Cardiac muscle cell (in vitro differentiated cells and primary cell): Measurements from ENCODE around the gene PRKCB. TPM values are rescaled to one million over a fixed set of nuclear protein-coding genes. Genes with fewer than 3 reads are reported as not detected.

ENCODE experiments used
- DNase-seq, 2 donors: peaks; one replicate each; pipeline versions ENCODE4 v3.0.0 to v3.0.0-alpha.2; 2010 to 2017; ENCODE audit warnings: low read depth in 1 of 2, low spot score in 1 of 2
- H3K27ac ChIP-seq: fragments of 200-600 bp; sonication (generic); 2 replicates; pipeline ENCODE4 v1.5.1; 2016
- H3K27me3 ChIP-seq: fragments of 200-600 bp; sonication (generic); 2 replicates; pipeline ENCODE4 v1.6.0; 2016; ENCODE audit warnings: control low read depth
- H3K36me3 ChIP-seq: fragments of 200-600 bp; sonication (generic); 2 replicates; pipeline ENCODE4 v1.5.1; 2016; ENCODE audit warnings: control low read depth
- H3K4me1 ChIP-seq: fragments of 200-600 bp; sonication (generic); 2 replicates; pipeline ENCODE4 v1.8.1; 2017; ENCODE audit warnings: low read depth, mild to moderate bottlenecking, mixed run types
- H3K4me3 ChIP-seq: fragments of 200-600 bp; sonication (generic); 2 replicates; pipeline ENCODE4 v1.5.1; 2016; ENCODE audit warnings: mild to moderate bottlenecking
- H3K9me3 ChIP-seq: fragments of 200-600 bp; sonication (generic); 2 replicates; pipeline ENCODE4 v1.5.1; 2017; ENCODE audit warnings: low read depth, mild to moderate bottlenecking, control low read depth
- CTCF ChIP-seq: IDR thresholded peaks from 2 replicates; pipeline ENCODE4 v1.5.1; 2012; ENCODE audit warnings: low read depth, mild to moderate bottlenecking, low read length
- polyA plus RNA-seq: library from polyadenylated mRNA; unstranded; fragments of >200 nt; fragmentation: Nextera tagmentation; extraction: Ambion mirVana; gene quantifications from 2 replicates; pipeline ENCODE4 v1.2.1, GENCODE V29; 2016
- total RNA-seq: library from RNA; depleted of rRNA; stranded (reverse); fragments of >200 nt; gene quantifications from 2 replicates; pipeline ENCODE4 v1.2.3, GENCODE V29; 2016

The PRKCB gene
- total and polyA plus RNA-seq, 2 experiments from 2014 or later = 0.66 to 1.5 TPM

DNA sequence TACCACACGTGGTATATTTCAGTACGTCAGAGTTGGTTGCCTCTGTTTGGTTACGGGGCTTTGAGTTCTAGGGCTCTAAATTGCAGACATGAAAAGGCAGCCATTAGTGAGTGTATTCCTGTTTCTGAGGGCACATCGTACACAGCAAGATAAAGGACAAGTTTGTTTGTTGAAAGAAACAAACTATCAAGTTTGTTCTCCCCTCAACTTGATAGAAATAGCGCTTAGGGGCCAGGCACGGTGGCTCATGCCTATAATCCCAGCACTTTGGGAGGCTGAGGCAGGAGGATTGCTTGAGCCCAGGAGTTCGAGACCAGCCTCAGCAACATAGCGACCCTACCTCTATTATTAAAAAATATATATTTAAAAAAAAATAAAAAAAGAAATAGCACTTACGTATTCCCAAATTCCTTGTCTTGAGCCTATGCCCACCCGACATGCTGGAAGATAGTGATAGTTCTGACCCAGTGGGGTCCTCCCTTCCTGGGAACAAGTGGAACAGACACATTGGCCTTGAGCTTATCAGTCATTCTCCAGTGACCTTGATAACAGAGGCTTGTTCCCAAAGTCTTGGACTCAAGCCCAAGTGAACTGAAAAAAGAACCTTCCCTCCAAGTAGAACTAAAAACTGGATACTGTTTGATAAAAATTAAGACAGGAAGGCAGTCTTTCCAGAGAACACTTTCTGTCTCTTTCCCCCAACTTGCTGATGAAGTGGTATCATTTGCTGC, 280.4 kb downstream of the PRKCB start:
- Histone ChIP-seq H3K4me1 (peaks cover 15% of the 10 kb centered on the region), H3K36me3 (no peaks in the 10 kb centered on the region), H3K9me3 (no peaks in the 10 kb centered on the region), H3K4me3 (no peak overlapping the region), H3K27ac (peak overlapping the region; percentile 24), H3K27me3 (no peaks in the 10 kb centered on the region)
- TF ChIP-seq CTCF = no peak
- DNase-seq = peak in 1 of 2 donors; percentile 13

- no peaks in the 10 kb centered on the region for H3K9me3 ChIP-seq
Measured at GRCh38 chr16:24116989-24117388, 281.2 kb downstream of the PRKCB start.

DNA sequence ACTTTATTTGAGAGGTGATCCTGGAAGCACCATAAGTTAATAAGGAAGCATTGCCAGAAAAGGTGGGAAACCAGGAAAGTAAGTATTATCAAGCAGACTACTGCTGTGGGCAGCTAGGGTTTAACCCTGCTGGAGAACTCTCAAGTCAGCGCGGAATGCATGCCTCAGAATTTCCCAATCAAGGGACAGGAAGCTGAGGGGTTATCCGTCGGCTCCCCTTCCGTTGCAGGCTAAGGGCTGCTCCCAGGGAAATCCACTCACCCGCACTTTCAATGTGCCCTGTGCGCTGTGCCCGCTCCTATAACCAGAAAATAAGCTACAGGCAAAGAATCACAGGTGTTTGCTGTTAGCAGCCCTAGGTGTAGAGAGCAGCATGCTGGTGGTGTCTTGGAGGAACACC, 281.9 kb downstream of the PRKCB start:
- Histone ChIP-seq H3K27ac (no peak overlapping the region), H3K4me1 (peaks cover 15% of the 10 kb centered on the region), H3K4me3 (no peak overlapping the region), H3K27me3 (no peaks in the 10 kb centered on the region), H3K9me3 (no peaks in the 10 kb centered on the region), H3K36me3 (no peaks in the 10 kb centered on the region)
- no peak for DNase-seq
- no peak for TF ChIP-seq CTCF

More at GRCh38 chr16:24116989-24117388, 281.2 kb downstream of the PRKCB start:
- Histone ChIP-seq H3K27me3 (no peaks in the 10 kb centered on the region), H3K36me3 (no peaks in the 10 kb centered on the region), H3K4me3 (no peak overlapping the region), H3K27ac (no peak overlapping the region), H3K4me1 (peaks cover 15% of the 10 kb centered on the region)
- TF ChIP-seq CTCF = no peak
- peak in 1 of 2 donors; percentile 13 for DNase-seq

DNA sequence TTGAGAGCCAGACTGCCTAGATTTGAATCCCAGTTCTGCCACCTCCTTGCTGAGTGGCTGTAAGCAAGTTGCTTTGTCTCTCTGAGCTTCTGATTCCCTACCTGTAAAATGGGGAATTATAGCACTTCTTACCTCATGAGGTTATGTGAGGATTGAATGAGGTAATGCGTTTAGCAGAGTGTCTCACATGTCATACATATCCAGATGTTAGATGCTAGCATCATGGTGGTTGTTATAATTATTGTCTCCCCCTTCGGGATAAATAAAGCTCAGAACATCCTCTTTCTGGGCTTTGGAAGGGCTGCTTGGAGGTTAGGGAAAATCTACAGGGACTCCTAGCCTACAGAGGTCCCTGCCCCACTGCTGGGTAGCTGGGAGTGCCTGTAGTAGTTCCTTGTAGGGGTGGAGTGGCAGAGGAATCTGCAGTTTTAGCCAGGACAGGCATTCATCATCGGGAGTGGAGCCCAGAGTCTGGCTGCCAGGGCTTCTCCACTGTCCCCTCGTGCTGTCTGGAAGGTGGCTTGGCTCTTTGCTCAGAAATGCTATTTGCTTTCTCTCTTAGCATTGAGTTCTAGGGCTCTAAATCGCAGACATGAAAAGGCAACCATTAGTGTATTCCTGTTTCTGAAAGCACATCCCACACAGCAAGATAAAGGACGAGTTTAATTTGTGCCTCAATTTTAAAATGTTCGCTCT, 282.5 kb downstream of the PRKCB start:
- Histone ChIP-seq H3K4me1 (peaks cover 15% of the 10 kb centered on the region), H3K4me3 (no peak overlapping the region), H3K27me3 (no peaks in the 10 kb centered on the region), H3K36me3 (no peaks in the 10 kb centered on the region), H3K9me3 (no peaks in the 10 kb centered on the region), H3K27ac (no peak overlapping the region)
- no peak for DNase-seq
- no peak for TF ChIP-seq CTCF

GRCh38 chr16:24119807-24120206, 284.0 kb downstream of the PRKCB start:
- Histone ChIP-seq H3K27me3 (no peaks in the 10 kb centered on the region), H3K27ac (no peak overlapping the region), H3K9me3 (no peaks in the 10 kb centered on the region), H3K4me3 (no peak overlapping the region), H3K36me3 (no peaks in the 10 kb centered on the region), H3K4me1 (peaks cover 15% of the 10 kb centered on the region)
- DNase-seq = no peak
- no peak for TF ChIP-seq CTCF
